Fibroblast of peridontal ligament (primary cell): ENCODE measurements around the gene UQCC2.

ENCODE experiments used
- DNase-seq: peaks from one replicate; pipeline ENCODE4 v3.0.0-alpha.2; 2010; ENCODE audit errors: extremely low read depth

UQCC2 gene

DNA sequence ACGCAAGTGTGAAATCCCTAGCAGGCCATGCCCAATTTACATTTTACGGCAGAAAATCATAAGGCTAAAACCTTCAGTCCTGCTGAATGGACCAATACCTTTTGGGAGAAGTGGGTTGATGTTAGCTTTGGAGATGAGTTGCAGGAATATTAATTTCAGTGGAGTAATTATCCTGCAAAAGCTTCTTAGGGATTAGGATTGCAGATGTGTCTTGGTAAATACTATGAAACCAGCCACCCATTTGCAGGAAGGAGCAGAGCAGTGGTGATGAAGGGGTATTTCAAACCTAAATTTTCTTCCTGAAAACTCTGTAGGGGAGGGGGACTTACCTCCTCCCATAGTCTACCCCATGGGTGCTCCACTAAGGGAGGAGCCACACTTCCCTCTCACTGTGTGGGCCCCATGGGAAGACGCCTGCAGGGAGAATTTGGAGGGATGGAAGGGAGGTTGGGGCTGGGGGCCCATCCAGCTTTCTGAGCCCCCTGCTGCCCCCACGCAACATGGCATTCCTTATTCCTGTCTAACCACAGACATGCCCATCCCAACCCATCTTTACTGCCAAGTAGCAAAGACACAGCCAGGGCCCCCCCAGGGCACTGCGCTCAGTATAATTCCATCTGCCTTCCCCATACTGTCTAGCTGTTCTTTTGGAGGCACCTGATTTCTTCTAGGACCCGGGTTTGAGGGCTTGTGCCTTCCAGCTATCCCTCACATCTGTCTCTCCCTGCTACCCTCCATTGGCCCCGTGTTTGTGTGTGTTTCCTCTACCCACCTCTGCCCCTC is 14.6 kb upstream of the UQCC2 start:
- no peak for DNase-seq

DNA sequence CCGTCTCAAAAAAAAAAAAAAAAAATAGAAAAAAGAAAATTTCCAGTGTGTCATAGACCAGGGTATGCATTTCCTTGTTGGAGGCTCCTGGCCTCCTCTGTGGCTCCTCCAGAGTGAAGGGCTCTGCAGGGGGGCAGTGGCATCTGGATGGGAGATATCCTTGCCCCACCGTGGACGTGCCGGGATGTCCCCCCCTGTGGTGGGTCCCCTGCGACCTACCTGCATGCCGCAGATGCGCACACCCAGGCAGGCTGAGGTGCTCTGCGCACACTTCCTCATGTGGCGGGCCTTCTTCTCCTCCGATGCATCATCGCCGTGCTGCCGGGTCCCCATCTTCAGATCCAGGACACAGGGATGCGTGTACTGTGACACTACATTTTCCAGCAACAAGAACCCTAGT is 13.7 kb upstream of the UQCC2 start:
- DNase-seq, result no peak

DNA sequence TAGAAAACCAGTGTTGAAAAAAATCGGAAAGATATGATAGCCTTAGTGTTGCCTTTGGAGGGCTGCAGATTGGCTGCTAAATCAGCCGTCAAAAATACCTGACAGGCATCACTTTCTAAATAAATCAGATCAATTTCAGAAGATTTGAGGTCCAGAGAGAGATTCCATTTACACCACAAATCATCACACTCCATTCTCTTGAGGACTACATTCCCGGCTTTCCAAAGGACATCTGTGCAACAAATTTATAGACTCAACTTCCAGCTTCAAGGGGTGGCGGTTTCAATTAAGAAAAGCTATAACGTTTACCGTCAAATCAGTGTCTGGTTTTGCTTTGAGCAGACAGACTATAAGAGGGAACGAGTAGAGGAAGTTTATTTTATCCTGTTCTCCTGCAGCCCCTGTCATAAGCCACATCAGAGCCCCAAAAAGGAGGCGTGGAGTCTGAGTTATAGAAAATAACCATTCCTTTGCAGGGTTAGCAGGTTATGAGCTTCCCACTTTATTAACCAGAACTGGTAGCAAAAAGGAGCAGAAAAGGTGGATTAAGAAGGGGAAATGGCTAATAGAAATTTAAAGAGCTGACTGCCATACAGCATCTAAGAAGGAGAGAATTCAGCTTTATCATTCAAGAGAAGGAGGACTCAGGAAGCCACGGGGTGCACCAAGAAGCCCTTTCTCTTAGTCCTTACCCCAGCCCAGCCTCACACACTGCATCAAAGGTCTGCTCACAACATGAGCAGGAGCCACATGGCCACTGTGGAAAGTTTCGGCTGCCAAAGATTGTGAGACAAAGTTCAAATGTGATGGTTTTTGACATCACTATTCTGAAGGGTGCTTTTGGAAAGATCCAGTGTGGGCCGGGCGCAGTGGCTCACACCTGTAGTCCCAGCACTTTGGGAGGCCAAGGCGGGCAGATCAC is 12.9 kb upstream of the UQCC2 start:
- DNase-seq, result no peak

DNA sequence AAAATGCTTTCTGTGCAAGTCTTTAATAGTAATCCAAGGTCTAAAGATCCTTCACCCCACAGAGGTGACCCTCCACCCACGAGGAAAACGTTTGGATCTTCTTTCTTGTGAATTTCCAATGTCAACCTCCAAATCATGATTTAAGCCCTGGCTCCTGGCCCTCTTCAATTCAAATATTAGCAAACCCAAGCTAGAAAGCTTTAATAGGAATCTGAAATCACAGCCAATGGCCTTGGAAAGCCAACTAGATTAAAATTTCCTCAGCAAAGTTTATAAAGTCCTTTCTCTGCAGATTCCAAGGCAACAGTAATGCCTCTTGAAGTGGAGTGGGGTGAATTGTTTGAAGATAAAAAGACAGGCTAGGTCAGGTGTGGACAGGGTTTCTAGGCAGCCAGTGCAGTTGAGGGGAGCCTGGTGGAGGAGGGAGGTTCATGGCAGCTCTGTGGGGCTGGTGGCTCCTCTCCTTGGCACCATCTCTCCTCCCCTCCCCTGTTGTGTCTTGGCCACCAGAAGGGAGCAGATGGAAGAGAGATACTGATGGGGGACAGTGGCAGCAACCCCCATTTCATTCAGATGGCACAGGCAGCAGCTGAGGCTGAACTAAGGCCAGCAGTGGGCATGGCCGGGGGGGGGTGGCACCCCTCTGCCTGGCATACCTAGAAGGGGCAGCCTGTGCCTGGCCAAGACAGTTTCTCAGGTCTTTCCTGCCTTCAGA is 12.0 kb upstream of the UQCC2 start:
- DNase-seq, result no peak

DNA sequence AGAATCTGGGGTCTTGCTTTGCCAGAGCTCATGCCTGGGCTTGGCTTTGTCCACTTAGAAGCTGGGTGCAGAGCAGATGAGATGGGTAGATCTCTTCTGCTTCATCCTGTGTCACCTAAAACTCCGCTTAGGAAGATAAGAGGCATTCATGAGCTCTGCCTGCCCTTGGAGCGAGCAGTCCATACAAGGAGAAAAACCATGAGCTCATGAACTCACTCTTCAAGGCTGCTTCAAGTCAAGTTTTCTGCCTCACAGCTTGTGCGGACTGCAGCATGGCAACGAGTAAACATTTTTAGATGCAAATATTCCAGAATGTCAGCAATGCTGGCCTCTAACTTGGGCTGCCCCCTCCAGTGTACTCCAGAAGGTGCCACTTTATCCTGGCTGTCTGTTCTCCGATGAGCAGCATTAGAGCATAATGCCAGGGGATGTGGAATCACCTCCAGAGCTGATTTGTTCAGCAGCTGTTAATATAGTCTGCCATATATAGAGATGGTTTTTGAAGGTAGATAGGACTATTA is 10.7 kb upstream of the UQCC2 start:
- no peak for DNase-seq

DNA sequence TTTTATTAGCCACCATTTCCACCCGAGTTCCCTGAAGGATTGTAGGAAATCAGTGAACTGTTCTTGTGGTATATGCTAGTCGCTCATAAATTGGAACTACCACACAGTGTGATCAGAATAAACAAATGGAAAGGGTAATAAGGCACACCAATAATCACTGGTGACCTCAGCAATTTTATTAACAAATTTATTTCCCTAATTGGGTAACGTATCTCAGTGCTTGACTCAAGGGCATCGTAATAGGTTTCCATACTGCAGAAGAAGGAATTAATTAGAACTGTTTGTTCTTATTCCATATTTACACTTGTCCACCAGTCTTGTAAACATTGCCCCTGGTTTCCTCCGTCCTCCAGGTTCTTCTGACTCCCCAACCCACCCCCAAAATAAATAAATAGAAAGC is 10.0 kb upstream of the UQCC2 start:
- no peak for DNase-seq

DNA sequence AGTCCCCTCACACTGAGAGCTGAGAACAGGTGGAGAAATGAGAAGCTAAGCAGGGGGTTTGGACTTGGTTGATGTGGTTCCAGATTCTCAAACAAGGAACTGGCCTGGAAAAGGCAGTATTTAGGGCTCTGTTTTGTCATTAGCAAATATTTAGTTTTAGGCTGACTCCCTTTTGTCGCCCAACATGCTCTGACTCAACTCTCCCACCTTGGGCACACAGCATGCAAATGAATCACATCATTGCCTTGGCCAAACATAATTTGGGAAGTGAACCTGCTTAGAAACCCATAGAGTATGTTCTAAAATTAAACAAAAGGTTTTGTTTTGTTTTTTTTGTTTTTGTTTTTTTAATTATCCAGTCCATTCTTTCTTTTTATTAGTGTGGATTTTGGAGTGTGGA is 9.5 kb upstream of the UQCC2 start:
- no peak for DNase-seq

DNA sequence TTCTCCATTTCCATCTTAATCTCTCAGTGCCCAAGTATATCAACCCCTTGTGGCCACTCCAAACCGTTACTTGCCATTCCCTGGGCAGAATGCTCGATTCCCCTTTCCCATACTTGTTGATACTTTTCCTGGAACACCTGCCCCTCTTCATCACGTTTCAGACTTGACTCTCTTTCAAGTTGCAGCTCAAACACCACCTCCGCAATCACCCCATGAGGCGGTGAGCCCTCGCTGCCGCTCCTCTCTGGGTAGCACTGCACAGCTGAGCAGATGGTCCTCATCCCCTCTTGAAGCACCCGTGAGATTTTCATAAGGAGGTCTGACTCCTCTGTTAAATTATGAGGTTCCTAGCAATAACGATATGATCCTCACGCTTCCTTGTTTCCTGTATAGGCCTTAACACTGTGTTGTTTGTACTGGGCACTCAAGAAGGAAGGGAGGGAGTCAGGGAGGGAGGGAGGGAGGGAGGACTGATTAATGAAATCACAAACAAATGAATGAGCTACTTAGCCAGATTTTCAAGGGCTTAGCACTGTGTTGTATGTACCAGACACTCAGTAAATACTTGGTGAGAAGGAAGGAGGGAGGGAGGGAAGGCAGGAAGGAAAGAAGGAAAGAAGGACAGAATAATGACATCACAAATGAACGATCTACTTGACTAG is 8.0 kb upstream of the UQCC2 start:
- no peak for DNase-seq

DNA sequence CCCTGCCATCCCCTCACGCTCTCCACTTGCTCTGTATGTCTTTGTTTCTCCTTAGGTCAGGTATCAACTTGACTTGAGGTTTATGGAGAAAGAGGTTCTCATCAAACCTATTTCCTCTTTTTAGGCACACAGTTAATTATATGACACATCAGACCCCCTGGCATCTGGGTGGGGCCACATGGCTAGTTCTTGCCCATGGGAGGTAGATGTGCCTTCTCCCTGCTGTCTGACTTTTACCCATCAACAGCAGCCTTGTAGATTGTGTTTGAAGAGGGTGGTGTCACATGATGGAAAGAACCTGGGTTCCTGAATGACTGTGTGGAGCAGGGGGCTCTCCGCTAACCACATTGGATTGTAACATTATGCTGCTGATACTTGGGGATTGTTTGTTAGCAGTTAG is 7.2 kb upstream of the UQCC2 start:
- no peak for DNase-seq

DNA sequence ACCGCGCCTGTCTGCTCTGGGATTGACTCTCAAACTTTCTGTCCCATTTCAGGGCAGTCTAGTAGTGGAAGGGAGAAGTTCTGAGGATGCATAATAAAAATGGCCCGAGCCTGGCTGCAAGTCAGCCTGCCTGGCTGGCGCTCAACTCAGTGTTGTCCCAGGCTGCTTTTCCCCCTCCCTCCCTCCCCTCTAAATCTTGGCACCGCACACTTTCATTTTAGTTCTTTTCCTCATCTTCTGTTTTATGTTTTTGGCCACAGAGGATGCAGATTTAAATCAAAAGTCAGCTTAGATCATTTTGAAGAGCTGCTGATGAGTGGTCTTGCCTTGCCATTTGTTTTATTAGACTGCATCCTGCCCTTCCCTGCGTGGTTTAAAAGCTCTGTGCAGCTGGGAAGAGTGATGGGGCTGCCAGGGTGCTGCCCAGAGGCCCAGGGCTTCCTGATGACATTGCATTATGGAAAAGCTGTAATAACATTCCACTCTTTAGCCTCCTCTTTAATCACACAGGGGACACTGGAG is 6.5 kb upstream of the UQCC2 start:
- peak; percentile 27 for DNase-seq

DNA sequence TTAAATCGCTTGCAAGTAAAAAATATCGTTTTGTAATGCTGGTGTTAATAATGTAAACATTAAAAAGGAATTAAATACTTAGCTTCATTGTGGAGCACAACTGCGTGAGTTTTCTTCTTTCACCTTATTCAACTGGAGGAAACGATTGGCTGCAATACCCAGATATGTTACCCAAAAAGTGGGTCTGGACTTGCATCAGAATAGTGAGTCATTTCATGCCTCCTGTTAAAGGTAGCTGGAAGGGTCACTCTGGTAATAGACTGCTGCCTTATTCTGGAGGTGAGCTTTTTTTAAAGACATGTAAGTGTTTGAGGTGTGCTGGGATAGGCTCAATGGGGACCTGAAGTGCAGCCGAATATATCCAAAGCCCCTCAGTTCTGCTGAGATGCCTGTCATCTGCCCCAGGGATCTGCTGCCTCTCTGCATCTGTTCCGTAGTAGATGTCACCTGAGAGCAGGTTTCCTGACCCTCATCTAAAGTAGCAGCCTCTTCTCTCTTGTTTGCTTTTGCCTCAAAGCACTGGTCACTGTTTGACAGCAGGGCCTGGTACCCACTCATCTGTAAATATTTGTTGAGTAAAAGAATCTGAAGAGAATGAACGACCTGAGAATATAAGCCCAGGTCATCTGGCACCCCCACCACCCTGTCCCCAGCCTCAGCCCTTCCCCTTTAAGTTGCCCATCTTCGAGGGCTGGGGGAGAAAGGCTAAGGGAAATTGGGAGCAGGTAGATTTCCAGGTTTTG is 5.6 kb upstream of the UQCC2 start:
- no peak for DNase-seq

DNA sequence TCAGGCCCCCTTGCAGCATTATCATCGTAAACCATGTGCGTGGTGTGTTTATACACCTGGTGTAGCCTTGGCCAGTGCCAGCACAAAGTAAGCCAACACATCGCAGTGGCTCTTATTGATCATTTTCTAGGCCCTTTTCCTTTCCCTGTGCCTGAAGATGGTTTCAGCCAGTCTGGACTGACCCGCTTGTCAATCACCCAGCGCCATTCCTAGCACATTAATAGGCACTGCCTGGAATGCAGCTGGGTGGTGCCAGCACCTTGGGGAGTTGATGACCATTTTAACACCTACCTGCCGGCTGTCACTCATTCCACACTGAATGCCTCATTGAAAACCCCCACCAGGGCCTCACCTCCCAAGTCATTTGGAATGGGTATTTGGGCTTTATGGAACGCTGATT is 4.9 kb upstream of the UQCC2 start:
- DNase-seq, result no peak

DNA sequence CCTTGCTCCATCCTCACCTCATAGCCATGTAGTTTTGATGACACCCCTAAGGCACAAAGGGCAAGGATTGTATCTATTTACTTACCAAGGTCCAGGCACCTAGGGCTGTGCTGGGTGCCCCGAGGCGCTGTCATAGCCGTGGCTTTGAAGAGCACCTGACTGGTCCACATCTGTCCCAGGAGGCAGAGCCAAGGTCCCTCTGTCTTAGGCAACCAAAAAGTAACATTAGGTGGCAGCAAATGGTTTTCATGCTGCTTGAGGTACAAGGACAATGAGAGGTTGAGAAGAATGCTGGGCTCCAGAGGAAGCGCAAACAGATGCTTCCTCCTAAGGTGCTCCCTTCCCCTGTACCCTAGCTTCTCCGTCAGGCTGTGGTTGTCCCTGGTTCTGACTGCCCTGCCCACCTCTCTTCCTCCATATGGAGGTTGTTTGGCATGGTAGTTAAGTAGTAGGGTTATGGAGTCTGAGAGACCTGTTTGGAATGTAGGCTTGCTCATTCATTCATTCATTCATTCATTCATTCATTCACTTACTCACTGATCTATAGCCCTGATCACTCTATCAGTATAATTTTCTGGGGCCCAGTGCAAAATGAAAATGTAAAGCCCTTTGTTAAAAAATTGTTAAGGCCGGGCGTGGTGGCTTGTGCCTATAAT is 3.0 kb upstream of the UQCC2 start:
- DNase-seq, result no peak

DNA sequence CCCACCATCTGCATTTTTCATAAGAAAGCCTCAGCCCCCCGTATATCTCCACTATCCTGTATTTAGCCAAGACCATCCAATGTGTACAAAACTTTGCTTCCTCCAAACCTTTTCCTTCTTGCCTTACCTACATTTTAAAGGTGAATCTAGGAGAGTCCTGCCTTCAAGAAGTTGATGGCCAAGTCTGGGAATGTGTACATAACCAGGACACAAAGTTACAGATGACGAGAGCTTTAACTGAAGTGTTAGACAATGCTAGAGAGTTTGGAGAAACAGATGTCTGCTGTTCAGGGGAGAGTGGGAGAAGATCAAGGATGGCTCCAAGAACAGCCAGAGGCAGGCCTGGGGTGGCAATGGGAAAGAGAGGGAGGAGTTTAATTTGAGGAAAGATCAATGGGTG is 2.3 kb upstream of the UQCC2 start:
- DNase-seq, result no peak

DNA sequence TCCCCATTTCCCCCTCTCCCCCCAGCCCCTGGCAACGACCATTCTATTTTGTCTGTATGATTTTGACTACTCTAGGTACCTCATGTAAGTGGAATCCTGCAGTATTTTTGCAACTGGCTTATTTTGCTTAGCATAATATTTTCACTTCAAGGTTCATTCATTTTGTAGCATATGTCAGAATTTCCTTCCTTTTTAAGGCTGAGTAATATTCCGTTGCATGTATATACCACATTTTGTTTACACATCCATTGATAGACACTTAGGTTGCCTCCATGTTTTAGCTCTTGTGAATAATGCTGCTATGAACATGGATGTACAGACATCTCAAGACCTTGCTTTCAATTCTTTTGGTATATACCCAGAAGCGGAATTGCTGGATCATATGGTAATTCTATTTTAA is 1.4 kb upstream of the UQCC2 start:
- DNase-seq, result no peak

DNA sequence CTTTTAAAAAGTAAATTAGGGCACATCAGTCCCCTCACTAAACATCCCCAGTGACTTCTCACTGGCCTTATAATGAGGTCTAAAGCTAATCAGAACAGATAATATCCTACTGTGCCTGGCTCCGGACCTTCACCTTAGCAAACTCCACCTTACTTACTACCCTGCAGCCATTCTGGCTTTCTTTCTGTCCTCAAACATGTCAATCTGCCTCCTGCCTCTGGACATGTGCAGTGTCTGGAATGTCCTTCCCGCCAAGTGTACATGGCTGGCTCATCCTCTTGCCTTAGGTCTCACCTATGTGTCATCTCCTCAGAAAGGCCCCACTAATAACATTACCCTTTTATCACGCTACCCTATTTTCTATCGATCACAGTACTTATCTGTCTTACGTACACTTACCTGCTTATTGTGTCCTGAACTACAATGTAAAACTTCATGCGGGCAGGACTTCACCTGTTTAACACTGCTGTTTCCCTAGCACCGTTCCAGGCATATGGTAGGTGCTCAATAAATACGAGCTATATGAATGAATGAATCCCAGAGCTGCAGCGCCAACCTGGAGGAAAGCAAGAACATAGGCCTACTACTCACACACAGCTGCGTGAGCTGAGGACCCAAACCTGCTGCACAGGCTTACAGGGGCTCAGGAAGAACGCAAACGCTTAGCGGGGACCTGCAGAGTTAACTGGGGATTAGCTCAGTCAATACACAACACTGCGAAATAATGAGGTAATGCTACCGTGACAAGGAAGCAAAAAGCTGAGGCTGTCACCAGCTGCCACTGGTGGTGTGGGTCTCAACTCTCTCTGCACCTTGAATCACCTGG is 991 bp downstream of the UQCC2 start:
- DNase-seq, result no peak

DNA sequence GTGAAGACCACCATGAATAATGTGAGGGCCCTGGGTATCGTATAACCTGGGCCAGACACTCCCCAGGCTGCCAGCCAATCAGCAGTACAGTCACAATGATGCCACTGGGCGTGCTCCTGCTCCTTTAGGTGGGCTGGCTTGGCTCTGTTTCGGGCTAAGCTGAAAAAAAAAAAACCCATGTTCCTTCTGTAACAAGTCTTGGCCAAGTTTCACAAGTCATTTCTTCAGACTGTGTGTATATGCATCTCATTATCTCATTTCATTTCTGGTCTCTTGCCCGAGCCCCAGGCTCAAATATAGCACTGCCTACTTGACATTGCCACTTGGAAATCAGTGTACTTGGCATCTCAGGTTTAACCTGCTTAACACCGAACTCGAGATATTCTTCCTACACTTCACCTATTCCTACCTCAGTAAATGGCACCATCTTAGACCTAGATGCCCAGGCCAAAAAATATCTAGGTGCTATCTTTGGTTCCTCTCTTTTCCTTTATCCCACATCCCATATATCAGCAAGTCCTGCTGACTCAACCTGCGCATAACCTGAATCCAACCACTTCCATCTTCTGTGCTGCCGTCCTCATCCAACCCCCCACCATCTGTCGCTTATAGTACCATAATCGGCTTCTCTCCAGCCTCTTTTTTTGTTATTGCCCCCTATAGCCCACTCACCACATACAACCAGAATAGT is 1.8 kb downstream of the UQCC2 start:
- no peak for DNase-seq

DNA sequence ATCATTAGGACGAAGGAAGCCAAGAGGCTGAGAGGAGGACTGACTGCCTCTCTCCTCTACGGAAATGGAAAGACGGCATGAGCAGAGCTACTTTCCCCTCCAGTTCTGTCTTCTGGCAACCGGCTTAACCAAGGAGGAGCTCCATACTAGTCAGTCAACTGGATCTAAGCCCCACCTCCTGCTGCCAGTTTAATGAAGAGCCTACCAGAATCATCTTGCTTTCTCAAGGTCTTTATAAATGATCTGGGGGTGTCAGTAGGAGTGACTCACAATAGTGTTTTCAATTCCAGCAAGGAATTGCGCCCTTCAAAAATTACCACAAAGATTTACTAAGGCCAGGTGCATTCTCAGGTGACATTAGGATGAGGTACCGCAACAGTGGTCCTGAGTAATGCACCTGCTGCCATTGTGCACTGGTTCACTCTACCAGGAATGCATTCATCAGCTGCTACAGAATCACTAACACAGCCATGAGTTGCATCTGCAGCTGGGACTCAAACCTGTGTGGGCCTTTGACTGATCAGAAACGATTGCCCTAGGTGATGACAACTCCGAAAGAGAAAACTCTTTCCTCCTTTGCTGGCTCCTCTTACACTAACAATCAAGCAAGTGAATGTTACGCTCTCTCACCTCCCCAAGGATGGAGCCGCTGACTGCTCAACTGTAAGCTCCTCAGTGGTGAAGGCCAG is 2.8 kb downstream of the UQCC2 start:
- DNase-seq, result no peak
